HG02885 (cell line): ENCODE data around the gene PDE10A.
"Not testable (repeated sequence)": the region's sequence is repeated elsewhere in the genome, so short reads cannot be mapped to it uniquely, and the experiment has no call there.

ENCODE experiments used
- ATAC-seq: cut with Tn5 transposase; IDR thresholded peaks from one replicate; pipeline ENCODE4 v1.9.1; 2021; ENCODE audit warnings: mild to moderate bottlenecking; ENCODE audit not compliant: unreplicated experiment, poor library complexity

The PDE10A gene

GRCh38 chr6:165566088-165566828 lies 96.8 kb downstream of the PDE10A start:
- no peak for ATAC-seq

- no peak for ATAC-seq
These were observed 100.5 kb downstream of the PDE10A start for GRCh38 chr6:165562421-165563090.

GRCh38 chr6:165559632-165560031 lies 103.4 kb downstream of the PDE10A start:
- no peak for ATAC-seq

- ATAC-seq: not testable (repeated sequence)
These were observed 104.9 kb downstream of the PDE10A start for GRCh38 chr6:165558097-165558496.

- no peak for ATAC-seq
These were observed 105.4 kb downstream of the PDE10A start for GRCh38 chr6:165557674-165558073.

- ATAC-seq: peak; percentile 63
These were observed 106.8 kb downstream of the PDE10A start for GRCh38 chr6:165556116-165556843.

- ATAC-seq: not testable (repeated sequence)
These were observed 108.4 kb downstream of the PDE10A start for GRCh38 chr6:165554644-165555043.

GRCh38 chr6:165552248-165552736 lies 110.7 kb downstream of the PDE10A start:
- no peak for ATAC-seq

- no peak for ATAC-seq
These were observed 111.2 kb downstream of the PDE10A start for GRCh38 chr6:165551828-165552227.

GRCh38 chr6:165548450-165548849 lies 114.6 kb downstream of the PDE10A start:
- ATAC-seq: no peak

- ATAC-seq: no peak
These were observed 117.2 kb downstream of the PDE10A start for GRCh38 chr6:165545806-165546205.

- no peak for ATAC-seq
These were observed 119.3 kb downstream of the PDE10A start for GRCh38 chr6:165543781-165544180.

GRCh38 chr6:165536911-165537310 lies 126.1 kb downstream of the PDE10A start:
- ATAC-seq: no peak

- no peak for ATAC-seq
These were observed 143.7 kb downstream of the PDE10A start for GRCh38 chr6:165519316-165519715.

- no peak for ATAC-seq
These were observed 146.9 kb downstream of the PDE10A start for GRCh38 chr6:165515963-165516624.

GRCh38 chr6:165514621-165515020 lies 148.4 kb downstream of the PDE10A start:
- ATAC-seq: no peak

GRCh38 chr6:165511807-165512206 lies 151.2 kb downstream of the PDE10A start:
- peak; percentile 97 for ATAC-seq

- ATAC-seq: no peak
These were observed 154.6 kb downstream of the PDE10A start for GRCh38 chr6:165508321-165508869.

GRCh38 chr6:165506657-165507056 lies 156.4 kb downstream of the PDE10A start:
- ATAC-seq: no peak

GRCh38 chr6:165500214-165500907 lies 162.7 kb downstream of the PDE10A start:
- ATAC-seq: not testable (repeated sequence)
